ENCODE results near the gene MXRA7. TPM values are rescaled to one million over a fixed set of nuclear protein-coding genes. Genes with fewer than 3 reads are reported as not detected.

The MXRA7 gene
- total RNA-seq = 100 to 1,000 TPM in 1 of 4 donors, 10 to 100 TPM in 3; 31.0 to 633 (median 52.5) TPM

GRCh38 chr17:76710863-76711611, at the start of gene MXRA7:
Gene MXRA7 (minus strand): TSS chr17:76710965. CDS start chr17:76710946, 19 bp downstream.
- peak within 1 kb of the TSS; percentile 42 to 91 (median 57) for H3K4me3 ChIP-seq
- no peaks in the 10 kb centered on the region for H3K9me3 ChIP-seq
- peak within 1 kb of the TSS; percentile 82 to 97 (median 88) for H3K27ac ChIP-seq
- peak; percentile 72 for DNase-seq
- intact Hi-C loops (cut with DNase I; ENCODE audit: low total_unique reads) (no loop called here), in situ Hi-C loops (cut with MboI; ENCODE audit: low pct_ligation_motif_present in 1 of 4, low pct_unique_long_range_greater_than_20kb in 1 of 4, low sequenced_read_pairs in 3 of 4) (loop anchor here in 1 of 4 donors (25.0 kb wide), 1 partner anchor 174 kb away; the partner anchor contains the start of genes CYGB and PRCD)
- WGBS, 2 donors (ENCODE audit: low coverage in 1 of 2) = 15 to 22% methylated on average over 5 to 14 of the region's 56 CpGs
- peak in 1 of 3 donors; percentile 12 for TF ChIP-seq POLR2AphosphoS5 (IDR thresholded peaks at IDR 0.05)
- no peak for TF ChIP-seq CTCF (IDR thresholded peaks at IDR 0.05)
- H3K27me3 ChIP-seq = no peaks in the 10 kb centered on the region
- H3K4me1 ChIP-seq = peaks cover 15 to 46% (median 22%) of the 10 kb centered on the region in 4 donors
- peaks cover 0 to 21% (median 0%) of the 10 kb centered on the region in 4 donors for H3K36me3 ChIP-seq

- H3K27me3 ChIP-seq = no peaks in the 10 kb centered on the region
- in situ Hi-C loops (cut with MboI; ENCODE audit: low pct_ligation_motif_present in 1 of 4, low pct_unique_long_range_greater_than_20kb in 1 of 4, low sequenced_read_pairs in 3 of 4) (no loop called here), intact Hi-C loops (cut with DNase I; ENCODE audit: low total_unique reads) (no loop called here)
- H3K4me3 ChIP-seq = no peak overlapping the region
- 94 to 100% methylated on average over 1 to 3 of the region's 3 CpGs for WGBS, 2 donors (ENCODE audit: low coverage in 1 of 2)
- TF ChIP-seq EP300 (IDR thresholded peaks at IDR 0.05; ENCODE audit: low read depth) (no peak), CTCF (IDR thresholded peaks at IDR 0.05) (no peak), POLR2A (IDR thresholded peaks at IDR 0.05) (no peak), POLR2AphosphoS5 (IDR thresholded peaks at IDR 0.05) (no peak)
- no peaks in the 10 kb centered on the region for H3K9me3 ChIP-seq
- H3K27ac ChIP-seq = no peak overlapping the region
- H3K36me3 ChIP-seq = peaks cover 0 to 18% (median 4%) of the 10 kb centered on the region in 4 donors
- no peak for DNase-seq
- no peaks in the 10 kb centered on the region for H3K4me1 ChIP-seq
These were observed 47.8 kb upstream of the MXRA7 start for GRCh38 chr17:76758570-76758969.

- intact Hi-C loops (cut with DNase I; ENCODE audit: low total_unique reads) (no loop called here), in situ Hi-C loops (cut with MboI; ENCODE audit: low pct_ligation_motif_present in 1 of 4, low pct_unique_long_range_greater_than_20kb in 1 of 4, low sequenced_read_pairs in 3 of 4) (no loop called here)
- WGBS, 2 donors (ENCODE audit: low coverage in 1 of 2) = 96 to 97% methylated on average over 3 to 5 of the region's 5 CpGs
- no peak overlapping the region for H3K27ac ChIP-seq
- DNase-seq = no peak
- H3K36me3 ChIP-seq = peaks cover 0 to 18% (median 4%) of the 10 kb centered on the region in 4 donors
- H3K27me3 ChIP-seq = no peaks in the 10 kb centered on the region
- no peak for TF ChIP-seq CTCF (IDR thresholded peaks at IDR 0.05)
- TF ChIP-seq EP300 (IDR thresholded peaks at IDR 0.05; ENCODE audit: low read depth) = no peak
- no peak for TF ChIP-seq POLR2A (IDR thresholded peaks at IDR 0.05)
- TF ChIP-seq POLR2AphosphoS5 (IDR thresholded peaks at IDR 0.05) = no peak
- no peak overlapping the region for H3K4me3 ChIP-seq
- H3K4me1 ChIP-seq = no peaks in the 10 kb centered on the region
- H3K9me3 ChIP-seq = no peaks in the 10 kb centered on the region
These were observed 46.5 kb upstream of the MXRA7 start for GRCh38 chr17:76757256-76757655.

- Histone ChIP-seq H3K36me3 (peaks cover 0 to 18% (median 4%) of the 10 kb centered on the region in 4 donors), H3K9me3 (no peaks in the 10 kb centered on the region), H3K27me3 (no peaks in the 10 kb centered on the region), H3K4me3 (no peak overlapping the region), H3K27ac (no peak overlapping the region), H3K4me1 (no peaks in the 10 kb centered on the region)
- DNase-seq = no peak
- TF ChIP-seq CTCF (IDR thresholded peaks at IDR 0.05) = no peak
- TF ChIP-seq POLR2AphosphoS5 (IDR thresholded peaks at IDR 0.05) = no peak
- TF ChIP-seq POLR2A (IDR thresholded peaks at IDR 0.05) = no peak
- TF ChIP-seq EP300 (IDR thresholded peaks at IDR 0.05; ENCODE audit: low read depth) = no peak
- intact Hi-C loops (cut with DNase I; ENCODE audit: low total_unique reads) (no loop called here), in situ Hi-C loops (cut with MboI; ENCODE audit: low pct_ligation_motif_present in 1 of 4, low pct_unique_long_range_greater_than_20kb in 1 of 4, low sequenced_read_pairs in 3 of 4) (no loop called here)
- 100% methylated on average over 1 to 2 of the region's 2 CpGs for WGBS, 2 donors (ENCODE audit: low coverage in 1 of 2)
These were observed 44.5 kb upstream of the MXRA7 start for GRCh38 chr17:76755285-76755684.

Data from transverse colon (tissue), 4 donors.